BE2C (cell line): ENCODE measurements around the gene PNKP.

Source experiments
- DNase-seq: peaks from one replicate; pipeline ENCODE4 v3.0.0-alpha.2; 2020
- H3K27me3 ChIP-seq: fragments of 250-450 bp; sonication (Bioruptor Pico); 2 replicates; pipeline ENCODE4 v1.5.1; 2020; ENCODE audit warnings: mild to moderate bottlenecking
- H3K36me3 ChIP-seq: fragments of 250-450 bp; sonication (Bioruptor Pico); 2 replicates; pipeline ENCODE4 v1.5.1; 2020; ENCODE audit warnings: mild to moderate bottlenecking
- H3K4me1 ChIP-seq: fragments of 250-450 bp; sonication (Bioruptor Pico); 2 replicates; pipeline ENCODE4 v1.5.1; 2020
- H3K4me3 ChIP-seq: 2 replicates; pipeline ENCODE4 v1.5.1; 2011; ENCODE audit warnings: low read depth, low read length
- H3K9me3 ChIP-seq: fragments of 250-450 bp; sonication (Bioruptor Pico); 2 replicates; pipeline ENCODE4 v1.5.1; 2020
- TF ChIP-seq, protein P1 (sequence below): IDR thresholded peaks from 2 replicates; pipeline ENCODE4 v1.5.1; 2012; ENCODE audit warnings: mild to moderate bottlenecking, low read depth, low read length

PNKP gene

DNA sequence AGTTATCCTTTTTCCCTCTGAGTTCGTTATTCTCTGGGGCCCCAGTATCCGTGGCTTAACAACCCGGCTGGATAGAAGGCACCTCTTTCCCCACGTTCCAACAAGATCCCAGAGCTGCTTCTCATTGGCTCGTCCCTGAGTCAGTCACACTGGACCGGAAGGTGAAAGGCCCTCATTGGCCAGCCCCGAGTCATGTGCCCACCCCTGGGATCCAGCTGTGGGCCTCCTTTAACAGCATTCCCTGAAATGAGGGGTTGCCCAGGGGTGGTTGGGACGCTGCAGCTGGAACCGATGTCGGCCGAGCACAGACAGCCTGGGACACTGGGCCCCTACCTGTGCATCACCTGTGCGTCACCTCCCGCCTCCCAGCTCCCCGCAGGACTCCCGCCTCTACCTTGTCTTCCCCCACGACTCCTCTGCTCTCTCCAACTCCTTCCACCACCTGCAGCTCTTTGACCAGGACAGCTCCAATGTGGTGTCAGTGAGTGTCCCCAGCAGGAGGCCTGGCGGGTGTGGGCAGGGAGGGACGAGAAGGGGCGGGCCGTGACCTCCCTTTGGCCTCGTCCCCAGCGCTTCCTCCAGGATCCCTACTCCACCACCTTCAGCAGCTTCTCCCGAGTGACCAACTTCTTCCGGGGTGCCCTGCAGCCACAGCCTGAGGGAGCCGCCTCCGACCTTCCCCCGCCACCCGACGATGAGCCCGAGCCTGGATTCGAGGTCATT lies 14.5 kb upstream of the PNKP start:
- no peaks in the 10 kb centered on the region for H3K4me1 ChIP-seq
- TF ChIP-seq, protein P1, sequence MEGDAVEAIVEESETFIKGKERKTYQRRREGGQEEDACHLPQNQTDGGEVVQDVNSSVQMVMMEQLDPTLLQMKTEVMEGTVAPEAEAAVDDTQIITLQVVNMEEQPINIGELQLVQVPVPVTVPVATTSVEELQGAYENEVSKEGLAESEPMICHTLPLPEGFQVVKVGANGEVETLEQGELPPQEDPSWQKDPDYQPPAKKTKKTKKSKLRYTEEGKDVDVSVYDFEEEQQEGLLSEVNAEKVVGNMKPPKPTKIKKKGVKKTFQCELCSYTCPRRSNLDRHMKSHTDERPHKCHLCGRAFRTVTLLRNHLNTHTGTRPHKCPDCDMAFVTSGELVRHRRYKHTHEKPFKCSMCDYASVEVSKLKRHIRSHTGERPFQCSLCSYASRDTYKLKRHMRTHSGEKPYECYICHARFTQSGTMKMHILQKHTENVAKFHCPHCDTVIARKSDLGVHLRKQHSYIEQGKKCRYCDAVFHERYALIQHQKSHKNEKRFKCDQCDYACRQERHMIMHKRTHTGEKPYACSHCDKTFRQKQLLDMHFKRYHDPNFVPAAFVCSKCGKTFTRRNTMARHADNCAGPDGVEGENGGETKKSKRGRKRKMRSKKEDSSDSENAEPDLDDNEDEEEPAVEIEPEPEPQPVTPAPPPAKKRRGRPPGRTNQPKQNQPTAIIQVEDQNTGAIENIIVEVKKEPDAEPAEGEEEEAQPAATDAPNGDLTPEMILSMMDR: no peak

DNA sequence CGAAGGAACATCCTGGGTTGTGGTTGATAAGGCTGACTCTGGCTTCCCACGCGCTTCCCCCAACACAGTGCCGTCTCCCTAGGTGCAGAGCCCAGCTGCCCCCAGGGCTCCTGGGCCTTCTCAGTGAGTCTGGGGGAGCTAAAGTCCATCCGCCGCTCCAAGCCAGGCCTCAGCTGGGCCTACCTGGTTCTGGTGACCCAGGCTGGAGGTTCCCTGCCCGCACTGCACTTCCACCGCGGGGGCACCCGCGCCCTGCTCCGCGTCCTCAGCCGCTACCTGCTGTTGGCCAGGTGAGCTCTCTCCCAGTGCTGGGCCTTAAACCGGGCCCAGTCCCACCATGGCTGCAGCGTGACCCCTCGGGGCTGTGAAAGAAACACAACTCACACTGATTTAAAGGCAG lies 13.8 kb upstream of the PNKP start:
- no peak for DNase-seq
- TF ChIP-seq, protein P1: no peak
- H3K27me3 ChIP-seq: no peaks in the 10 kb centered on the region
- H3K4me1 ChIP-seq: no peaks in the 10 kb centered on the region
- peaks cover 14% of the 10 kb centered on the region for H3K36me3 ChIP-seq
- H3K4me3 ChIP-seq: no peak overlapping the region
- H3K9me3 ChIP-seq: no peaks in the 10 kb centered on the region

More for the DNA sequence above, 14.5 kb upstream of the PNKP start:
- peak; percentile 54 for DNase-seq
- Histone ChIP-seq H3K27me3 (no peaks in the 10 kb centered on the region), H3K36me3 (peaks cover 14% of the 10 kb centered on the region), H3K4me3 (no peak overlapping the region), H3K9me3 (no peaks in the 10 kb centered on the region)

DNA sequence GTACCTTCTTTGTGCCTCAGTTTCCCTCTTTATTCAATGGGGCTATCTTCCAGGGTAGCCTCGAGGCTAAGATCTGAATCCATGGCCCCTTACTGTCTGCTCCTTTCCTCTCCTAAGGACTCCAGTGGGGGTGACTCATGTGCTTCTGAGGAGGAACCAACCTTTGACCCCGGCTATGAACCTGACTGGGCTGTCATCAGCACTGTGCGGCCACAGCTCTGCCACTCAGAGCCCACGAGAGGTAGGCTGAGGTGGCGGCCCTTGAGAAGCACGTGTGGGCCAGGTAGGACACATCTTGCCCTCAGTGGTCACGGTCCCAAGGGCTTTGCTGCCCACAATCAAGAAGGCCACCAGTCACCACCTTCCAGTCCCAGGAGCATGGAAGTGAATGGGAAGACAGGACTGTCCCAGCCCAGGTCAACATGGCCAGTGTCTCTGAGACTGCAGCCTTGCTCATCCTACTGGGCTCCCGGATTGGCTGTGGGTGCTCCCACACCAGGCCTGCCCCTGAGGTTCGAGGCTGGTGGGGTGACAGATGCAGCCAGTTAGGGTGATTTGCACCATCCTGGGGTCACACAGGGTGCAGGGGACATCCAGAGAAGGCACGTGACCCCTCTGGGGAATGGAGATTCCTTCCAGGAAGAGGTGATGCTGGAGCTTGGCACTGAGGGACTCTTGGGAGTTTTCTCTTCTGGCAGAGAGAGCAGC lies 12.9 kb upstream of the PNKP start:
- no peaks in the 10 kb centered on the region for H3K4me1 ChIP-seq
- H3K9me3 ChIP-seq: no peaks in the 10 kb centered on the region
- DNase-seq: no peak
- peaks cover 14% of the 10 kb centered on the region for H3K36me3 ChIP-seq
- H3K27me3 ChIP-seq: no peaks in the 10 kb centered on the region
- H3K4me3 ChIP-seq: no peak overlapping the region
- TF ChIP-seq, protein P1: no peak

DNA sequence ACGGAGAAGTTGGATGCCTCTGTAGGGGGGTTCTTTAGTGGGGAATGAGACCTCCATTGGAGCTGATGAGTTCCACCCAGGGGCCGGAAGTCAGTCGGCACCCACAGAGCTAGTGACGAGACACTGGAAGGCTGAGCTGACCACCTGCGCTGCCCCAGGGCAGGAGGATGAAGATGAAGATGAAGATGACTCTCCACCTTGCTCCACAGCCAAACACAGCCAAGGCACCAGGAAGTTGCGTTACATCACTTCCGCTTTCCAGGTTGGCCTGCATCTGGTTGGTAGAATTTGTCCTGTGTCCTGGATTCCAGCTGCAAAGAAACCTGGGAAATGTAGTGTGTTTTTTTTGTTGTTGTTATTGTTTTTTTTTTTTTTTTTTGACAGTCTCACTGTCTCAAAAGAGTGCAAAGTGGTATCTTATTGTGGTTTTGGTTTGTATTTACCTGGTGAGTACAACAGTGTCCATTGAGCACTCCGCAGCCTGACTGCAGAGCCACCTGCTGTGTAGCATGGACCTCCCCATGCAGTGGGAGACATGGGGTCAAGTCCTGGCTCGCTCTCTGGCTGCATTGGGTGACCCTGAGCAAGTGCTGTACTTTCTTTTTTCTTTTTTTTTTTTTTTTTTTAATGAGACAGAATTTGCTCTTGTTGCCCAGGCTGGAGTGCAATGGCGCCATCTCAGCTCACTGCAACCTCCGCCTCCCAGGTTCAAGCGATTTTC lies 12.0 kb upstream of the PNKP start:
- no peak overlapping the region for H3K4me3 ChIP-seq
- no peaks in the 10 kb centered on the region for H3K4me1 ChIP-seq
- peaks cover 16% of the 10 kb centered on the region for H3K36me3 ChIP-seq
- no peak for DNase-seq
- H3K9me3 ChIP-seq: no peaks in the 10 kb centered on the region
- no peaks in the 10 kb centered on the region for H3K27me3 ChIP-seq
- TF ChIP-seq, protein P1: no peak

DNA sequence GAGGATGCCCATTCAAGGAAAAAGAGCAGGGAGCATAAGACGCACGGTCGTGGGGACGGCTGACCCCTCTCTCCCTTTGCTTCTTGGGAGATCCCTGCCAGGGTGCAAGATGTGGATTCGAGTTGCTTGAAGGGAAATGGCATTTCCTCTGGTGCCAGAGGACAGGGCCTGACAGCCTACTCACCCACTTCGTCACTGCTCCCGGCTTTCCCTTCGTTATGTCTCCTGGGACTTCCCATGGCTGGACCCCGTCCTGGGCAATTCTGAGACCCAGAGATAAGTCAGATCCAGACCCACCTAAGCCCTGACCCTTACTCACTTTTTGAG lies 11.3 kb upstream of the PNKP start:
- TF ChIP-seq, protein P1: no peak
- H3K4me3 ChIP-seq: peak overlapping the region; percentile 94
- H3K4me1 ChIP-seq: no peaks in the 10 kb centered on the region
- H3K36me3 ChIP-seq: peaks cover 12% of the 10 kb centered on the region
- no peak for DNase-seq
- H3K27me3 ChIP-seq: no peaks in the 10 kb centered on the region
- H3K9me3 ChIP-seq: no peaks in the 10 kb centered on the region
